ENCODE results near the gene CREB3L4.

GRCh38 chr1:153939476-153939875 lies 28.2 kb upstream of the CREB3L4 start:
- TF ChIP-seq CTCF (conservative IDR thresholded peaks at IDR 0.05) = no peak
- no peak for TF ChIP-seq EZH2 (IDR thresholded peaks at IDR 0.05; ENCODE audit: low read depth)
